GM21526 (cell line): ENCODE measurements around the gene SETD3.

Source experiments
- ATAC-seq: cut with Tn5 transposase; IDR thresholded peaks from one replicate; pipeline ENCODE4 v1.9.1; 2021; ENCODE audit warnings: moderate library complexity; ENCODE audit not compliant: unreplicated experiment, low FRiP score

Gene SETD3

DNA sequence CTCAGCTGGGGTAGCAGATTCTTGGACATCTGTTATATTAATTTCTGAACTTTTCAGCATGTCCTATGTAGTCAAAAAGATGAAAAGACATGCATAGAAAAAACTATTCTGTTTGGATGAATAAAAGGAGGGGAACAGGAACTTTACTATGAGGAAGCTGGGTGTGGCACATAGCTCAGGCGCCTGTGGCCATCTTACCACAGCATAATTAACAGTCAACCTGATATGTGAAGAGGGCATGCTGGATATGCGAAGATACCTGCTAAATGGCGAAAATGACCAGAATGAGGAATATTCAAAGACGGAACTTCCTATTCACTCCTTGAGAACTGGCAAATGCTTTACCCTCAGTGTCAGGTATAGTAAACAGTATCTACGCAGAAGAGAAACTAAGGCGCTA lies 18.4 kb downstream of the SETD3 start:
- ATAC-seq, result no peak

GRCh38 chr14:99461411-99462085 lies 19.1 kb downstream of the SETD3 start:
- ATAC-seq, result no peak

- ATAC-seq, result no peak
These were observed 19.9 kb downstream of the SETD3 start for GRCh38 chr14:99460793-99461192.

DNA sequence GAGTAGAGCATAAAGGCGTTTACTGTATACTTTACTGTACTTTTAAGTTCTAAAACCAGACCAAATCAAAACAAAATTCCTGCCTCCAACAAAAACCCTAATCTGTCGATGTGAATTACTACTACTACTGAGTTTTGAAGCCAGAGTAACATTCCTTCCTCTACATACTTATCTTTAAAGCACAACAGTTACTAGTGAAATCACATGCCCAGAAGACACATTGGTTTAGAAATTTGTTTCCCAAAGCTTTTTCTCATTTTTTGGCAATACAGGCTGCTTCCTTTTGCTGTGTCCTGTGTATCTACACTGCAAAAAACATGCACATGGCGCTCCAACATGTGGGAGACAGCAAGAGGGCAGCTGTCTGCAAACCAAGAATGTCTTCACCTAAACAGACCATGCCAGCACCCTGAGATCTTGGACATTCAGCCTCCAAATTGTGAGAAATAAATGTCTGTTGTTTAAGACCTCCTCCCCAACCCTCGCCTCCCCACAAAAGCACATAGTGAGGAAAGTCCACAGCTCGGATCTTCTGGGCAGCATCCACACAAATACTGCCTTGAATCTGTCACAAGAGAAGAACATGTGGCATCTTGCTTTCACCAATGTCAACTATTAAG lies 21.1 kb downstream of the SETD3 start:
- no peak for ATAC-seq

- no peak for ATAC-seq
These were observed 26.4 kb downstream of the SETD3 start for GRCh38 chr14:99454246-99454645.

DNA sequence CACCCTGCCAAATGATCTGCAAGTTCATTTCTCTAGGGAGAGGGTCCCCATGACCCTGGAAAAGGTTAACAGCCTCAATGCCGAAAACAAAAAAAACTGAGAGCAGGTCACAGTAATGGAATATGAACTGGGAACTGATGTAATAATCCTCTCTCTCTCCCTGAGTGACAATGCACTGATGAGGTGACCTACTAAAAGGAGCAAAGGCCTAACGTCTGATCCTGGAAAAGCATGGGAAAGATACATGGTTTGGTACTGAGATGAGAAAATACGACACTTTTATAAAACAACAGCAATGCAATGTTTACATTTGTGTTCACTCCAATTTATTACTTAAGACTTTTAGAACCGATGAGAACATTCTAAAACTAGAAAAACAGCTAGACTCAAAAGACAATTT lies 27.7 kb downstream of the SETD3 start:
- no peak for ATAC-seq

DNA sequence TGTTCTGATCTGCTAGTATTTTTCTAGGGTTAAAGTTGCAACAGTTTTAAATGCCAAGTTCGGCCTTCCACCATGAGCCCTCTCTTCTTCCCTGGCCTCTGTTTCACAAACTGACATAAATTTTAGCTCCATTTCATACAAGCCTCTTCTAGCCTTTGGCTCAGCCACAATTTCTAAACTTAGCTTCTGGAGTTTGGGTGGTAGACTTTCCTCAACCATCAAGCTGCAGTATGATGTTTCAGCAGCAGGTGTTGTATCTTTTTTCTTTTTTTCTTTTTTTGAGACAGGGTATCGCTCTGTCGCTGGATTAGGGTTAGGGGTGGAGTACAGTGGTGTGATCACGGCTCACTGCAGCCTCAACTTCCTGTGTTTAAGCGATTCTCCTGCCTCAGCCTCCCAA lies 29.4 kb downstream of the SETD3 start:
- ATAC-seq, result no peak

- ATAC-seq, result no peak
These were observed 30.4 kb downstream of the SETD3 start for GRCh38 chr14:99450266-99450665.

DNA sequence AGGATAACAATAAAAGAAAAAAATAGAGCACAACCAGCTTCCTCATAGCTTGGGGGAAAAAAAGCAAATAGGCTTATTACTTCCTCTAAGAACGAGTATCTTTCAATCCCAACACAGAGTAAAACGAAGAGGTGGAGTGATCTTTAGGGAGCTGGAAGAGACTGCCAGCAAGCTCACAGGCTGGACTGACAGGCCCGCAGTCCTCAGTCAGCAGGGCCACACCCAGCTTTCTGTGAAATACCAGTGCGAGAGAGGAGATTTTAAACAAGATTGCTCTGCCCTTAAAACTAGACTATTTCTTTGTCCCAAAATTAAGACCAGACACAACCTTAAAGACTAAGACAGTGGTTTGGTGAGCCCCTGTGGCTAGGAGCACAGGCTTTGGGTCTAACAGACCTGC lies 32.9 kb downstream of the SETD3 start:
- ATAC-seq, result no peak

GRCh38 chr14:99445931-99446330 lies 34.7 kb downstream of the SETD3 start:
- ATAC-seq, result no peak

DNA sequence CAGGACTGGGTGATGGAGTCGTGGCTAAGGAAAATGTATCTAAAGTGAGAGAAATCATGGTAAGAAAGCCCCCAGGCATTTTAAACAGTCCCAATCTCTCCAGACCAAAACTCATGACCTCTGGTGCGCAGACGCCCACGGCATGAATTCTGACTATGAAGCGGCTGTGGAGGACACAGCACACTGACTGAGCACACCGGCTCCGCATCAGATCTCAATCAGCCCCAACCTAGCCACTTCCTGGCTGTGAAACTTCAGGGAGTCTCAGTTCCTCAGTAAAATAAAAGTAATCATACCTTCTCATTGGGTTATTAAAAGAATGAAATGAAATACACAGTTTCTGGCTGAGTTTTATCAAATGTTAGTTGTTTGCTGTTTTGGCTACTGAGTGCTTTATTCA lies 38.7 kb downstream of the SETD3 start:
- ATAC-seq, result no peak

DNA sequence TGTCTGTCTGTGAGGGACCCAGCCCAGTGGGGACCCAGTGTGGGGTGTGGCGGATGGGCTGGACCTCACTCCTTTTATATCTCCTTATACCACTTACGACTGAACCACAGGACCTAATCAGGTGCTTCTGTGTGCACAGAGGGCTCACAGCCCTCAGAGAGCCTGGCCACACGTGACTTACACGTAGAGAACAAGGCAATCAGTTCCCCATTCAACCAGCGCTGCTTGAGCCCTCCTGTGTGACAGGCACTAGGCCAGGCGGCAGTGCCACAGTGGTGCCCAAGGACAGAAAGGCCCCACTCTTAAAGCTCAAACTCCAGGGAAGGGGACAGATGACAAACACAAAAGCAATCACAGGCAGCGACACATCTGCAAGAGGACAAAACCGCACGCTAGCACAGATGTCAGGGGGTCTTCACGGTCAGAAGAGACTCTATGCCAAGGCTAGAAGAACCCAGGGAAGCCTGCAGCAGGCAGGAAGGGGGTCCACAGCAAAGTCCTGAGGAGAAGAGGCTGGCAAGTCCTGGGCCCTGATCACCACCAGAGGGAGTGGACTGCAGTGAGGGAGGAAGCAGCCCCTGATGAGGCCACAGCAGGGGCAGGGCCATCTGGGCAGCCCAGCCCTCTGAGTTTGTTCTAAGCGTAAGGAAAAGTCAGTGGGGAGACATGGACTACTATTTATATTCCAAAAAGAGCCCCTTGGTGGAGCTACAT lies 39.3 kb downstream of the SETD3 start:
- no peak for ATAC-seq

- no peak for ATAC-seq
These were observed 40.4 kb downstream of the SETD3 start for GRCh38 chr14:99440278-99440677.

DNA sequence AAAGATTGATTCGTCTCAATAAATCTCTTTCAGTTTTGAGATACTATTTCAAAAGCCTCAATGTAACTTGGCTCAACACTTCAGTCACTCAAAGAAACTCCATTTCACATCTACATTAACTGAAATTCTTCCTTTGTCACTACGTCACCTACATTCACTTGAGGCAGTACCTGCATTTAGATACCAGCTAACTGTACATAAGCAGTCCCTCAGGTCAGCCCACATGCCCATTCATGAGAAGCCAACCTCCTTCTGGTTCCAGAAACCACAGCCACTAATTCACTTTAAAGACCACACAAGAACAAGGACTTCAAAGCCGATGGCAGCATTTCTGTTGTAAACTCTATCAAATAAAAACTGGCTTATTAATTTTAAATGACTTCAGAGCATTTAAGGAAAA lies 43.0 kb downstream of the SETD3 start:
- ATAC-seq, result no peak

DNA sequence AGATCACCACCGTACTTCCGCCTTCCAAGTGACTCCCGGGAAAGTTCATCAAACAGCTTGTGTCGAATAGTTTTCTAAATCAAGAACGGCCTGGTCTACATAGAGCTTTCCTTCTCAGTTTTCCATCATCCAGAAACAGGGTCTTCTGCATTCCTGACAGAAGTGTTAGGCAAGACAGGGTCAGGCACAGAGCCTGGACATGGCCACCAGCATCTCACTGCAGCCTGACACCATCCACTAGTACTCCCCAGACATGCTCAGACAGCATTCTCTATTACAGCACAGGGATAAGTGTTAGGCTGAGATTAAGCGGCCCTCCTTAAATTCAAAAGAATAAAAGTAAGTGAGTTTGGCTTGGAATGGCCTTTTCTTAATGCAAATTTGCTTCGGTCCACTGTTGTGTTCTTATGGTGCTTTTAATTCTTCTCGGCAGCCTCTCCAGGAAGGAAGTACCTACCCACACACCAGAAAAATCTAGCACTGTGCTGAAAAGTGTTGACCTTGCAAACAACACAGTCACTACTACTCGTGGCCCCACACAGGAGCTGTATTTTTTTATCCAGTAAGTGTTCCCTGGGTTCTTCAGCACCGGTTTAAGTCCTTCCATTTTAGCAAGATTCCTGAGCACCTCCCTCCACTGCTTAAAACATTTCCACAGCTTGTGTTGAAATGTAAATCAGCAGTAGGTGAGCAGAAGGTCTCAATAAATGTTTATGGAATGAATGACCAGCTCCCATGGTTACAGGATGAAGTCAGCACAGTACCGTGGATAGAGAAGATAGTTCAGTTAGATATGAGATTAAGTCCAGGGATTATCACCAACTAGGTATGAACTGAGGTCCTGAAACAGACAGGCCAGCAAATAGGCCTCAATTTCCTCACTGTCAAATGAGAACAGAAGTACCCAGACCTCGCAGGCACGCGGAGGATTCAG lies 44.1 kb downstream of the SETD3 start:
- no peak for ATAC-seq

DNA sequence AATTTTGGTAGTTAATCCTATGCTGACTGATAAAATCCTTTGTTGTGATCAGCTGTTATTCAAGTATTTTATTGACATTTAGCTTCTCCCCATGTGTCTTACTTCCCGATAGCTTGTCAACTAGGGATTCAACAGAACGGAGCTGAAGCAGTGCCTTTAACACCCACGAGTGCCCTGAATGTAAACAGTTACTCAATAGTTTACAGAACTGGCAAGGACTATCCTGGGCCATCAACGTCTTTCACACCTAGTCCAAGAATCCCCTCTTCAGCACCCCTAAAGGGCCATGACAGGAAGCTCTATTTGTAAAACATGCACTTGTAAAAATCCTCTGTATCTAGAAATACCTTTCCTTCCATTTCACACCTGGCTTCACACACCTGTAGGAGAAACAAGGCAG lies 45.3 kb downstream of the SETD3 start:
- ATAC-seq, result no peak

GRCh38 chr14:99432485-99432884 lies 48.2 kb downstream of the SETD3 start:
- no peak for ATAC-seq

DNA sequence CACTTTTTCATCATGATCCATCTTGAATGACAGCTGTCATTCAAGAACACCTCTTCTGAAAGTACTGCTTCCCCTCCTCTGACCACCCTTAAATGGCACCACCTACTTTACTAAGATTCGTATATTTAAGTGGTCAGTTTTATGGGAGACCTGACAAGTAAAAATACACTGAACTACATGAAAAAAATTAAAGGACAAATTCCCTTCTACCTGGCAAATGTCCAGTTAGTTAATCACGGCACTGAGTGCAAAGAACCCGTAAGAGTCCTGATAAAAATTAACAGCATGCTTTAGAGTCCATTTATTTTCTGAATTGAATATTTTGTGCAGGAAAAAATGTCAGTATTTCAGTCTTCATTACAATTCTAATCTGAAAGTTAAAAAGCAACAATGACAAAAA lies 48.7 kb downstream of the SETD3 start:
- no peak for ATAC-seq

GRCh38 chr14:99430491-99430890 lies 50.2 kb downstream of the SETD3 start:
- no peak for ATAC-seq

DNA sequence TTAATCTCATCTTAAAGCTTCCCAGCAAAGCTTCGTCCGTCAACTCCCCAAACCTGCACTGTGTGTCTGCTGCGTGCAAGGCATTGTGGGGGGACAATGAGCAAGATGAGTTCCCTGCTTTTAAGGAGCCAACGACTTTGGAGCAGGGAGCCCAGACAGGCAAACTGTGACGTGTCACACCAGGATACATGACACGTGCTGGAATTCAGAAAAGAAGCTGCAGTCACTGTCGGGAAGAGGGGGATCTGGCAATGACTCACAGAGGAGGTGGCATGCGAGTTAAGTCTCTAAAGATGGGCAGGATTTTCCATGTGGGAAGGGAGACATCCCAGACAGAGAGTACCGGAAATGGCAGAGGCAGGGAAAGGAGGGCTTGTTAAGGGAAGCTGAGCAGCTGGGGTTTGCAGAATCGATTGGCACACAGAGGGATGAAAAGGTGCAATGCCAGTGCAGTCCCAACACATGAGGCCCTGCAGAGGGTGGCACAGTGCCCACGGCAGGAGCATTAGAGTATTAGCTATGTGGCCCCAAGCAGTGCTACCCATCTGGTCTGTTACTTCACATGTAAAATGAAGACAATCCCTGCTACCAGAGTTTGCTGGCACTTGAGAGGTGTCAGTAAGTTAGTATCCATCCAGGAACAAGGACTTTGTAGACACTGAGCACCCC lies 52.9 kb downstream of the SETD3 start:
- ATAC-seq, result no peak
